ENCODE results near the gene GRID1. TPM values are rescaled to one million over a fixed set of nuclear protein-coding genes. Genes with fewer than 3 reads are reported as not detected.

GRID1 gene
- total RNA-seq, 4 donors from 2014 or later, result 0.03 to 2.7 (median 0.49) TPM

GRCh38 chr10:86330778-86331763 lies 35.5 kb downstream of the GRID1 start:
- Histone ChIP-seq H3K27ac (peak overlapping the region in 1 of 4 donors; percentile 21), H3K4me3 (no peak overlapping the region), H3K4me1 (peaks cover 0 to 30% (median 0%) of the 10 kb centered on the region in 3 donors), H3K9me3 (no peaks in the 10 kb centered on the region), H3K36me3 (no peaks in the 10 kb centered on the region), H3K27me3 (peaks cover 0 to 6% (median 0%) of the 10 kb centered on the region in 4 donors)
- 87 to 92% methylated on average over 6 to 8 of the region's 10 CpGs for WGBS, 2 donors
- no peak for TF ChIP-seq POLR2A (IDR thresholded peaks at IDR 0.05)
- intact Hi-C loops (cut with DNase I), result no loop called here
- no peak for DNase-seq

GRCh38 chr10:86329896-86330680 lies 36.5 kb downstream of the GRID1 start:
- no peak for TF ChIP-seq CTCF (IDR thresholded peaks at IDR 0.05)
- no peak for TF ChIP-seq POLR2A (IDR thresholded peaks at IDR 0.05)
- Histone ChIP-seq H3K27ac (no peak overlapping the region), H3K36me3 (no peaks in the 10 kb centered on the region), H3K9me3 (no peaks in the 10 kb centered on the region), H3K4me3 (no peak overlapping the region), H3K4me1 (peaks cover 0 to 26% (median 0%) of the 10 kb centered on the region in 3 donors), H3K27me3 (peaks cover 0 to 6% (median 0%) of the 10 kb centered on the region in 4 donors)
- WGBS, 2 donors, result 77 to 81% methylated on average over 5 to 7 of the region's 16 CpGs
- DNase-seq, result no peak
- intact Hi-C loops (cut with DNase I), result no loop called here

GRCh38 chr10:86329093-86329710 lies 37.4 kb downstream of the GRID1 start:
- DNase-seq, result no peak
- H3K27ac ChIP-seq, result no peak overlapping the region
- peaks cover 0 to 6% (median 0%) of the 10 kb centered on the region in 4 donors for H3K27me3 ChIP-seq
- H3K4me3 ChIP-seq, result no peak overlapping the region
- H3K36me3 ChIP-seq, result no peaks in the 10 kb centered on the region
- H3K9me3 ChIP-seq, result no peaks in the 10 kb centered on the region
- H3K4me1 ChIP-seq, result peaks cover 0 to 17% (median 0%) of the 10 kb centered on the region in 3 donors
- TF ChIP-seq CTCF (IDR thresholded peaks at IDR 0.05) (no peak), POLR2A (IDR thresholded peaks at IDR 0.05) (no peak)
- 56 to 78% methylated on average over 2 to 3 of the region's 7 CpGs for WGBS, 2 donors
- intact Hi-C loops (cut with DNase I), result no loop called here

- Histone ChIP-seq H3K4me1 (peaks cover 0 to 13% (median 0%) of the 10 kb centered on the region in 3 donors), H3K9me3 (no peaks in the 10 kb centered on the region), H3K27ac (no peak overlapping the region), H3K36me3 (no peaks in the 10 kb centered on the region), H3K4me3 (no peak overlapping the region), H3K27me3 (peaks cover 0 to 6% (median 0%) of the 10 kb centered on the region in 4 donors)
- intact Hi-C loops (cut with DNase I), result no loop called here
- WGBS, 2 donors, result 37 to 67% methylated on average over 7 of the region's 7 CpGs
- no peak for TF ChIP-seq POLR2A (IDR thresholded peaks at IDR 0.05)
- no peak for TF ChIP-seq CTCF (IDR thresholded peaks at IDR 0.05)
- no peak for DNase-seq
Measured at GRCh38 chr10:86327954-86328725, 38.5 kb downstream of the GRID1 start.

GRCh38 chr10:86325158-86325557 lies 41.4 kb downstream of the GRID1 start:
- H3K27ac ChIP-seq, result no peak overlapping the region
- H3K27me3 ChIP-seq, result no peaks in the 10 kb centered on the region
- H3K4me3 ChIP-seq, result no peak overlapping the region
- no peaks in the 10 kb centered on the region for H3K9me3 ChIP-seq
- TF ChIP-seq CTCF (IDR thresholded peaks at IDR 0.05) (peak in 1 of 6 experiments; percentile 5), POLR2A (IDR thresholded peaks at IDR 0.05) (no peak)
- H3K36me3 ChIP-seq, result no peaks in the 10 kb centered on the region
- DNase-seq, result no peak
- no peaks in the 10 kb centered on the region for H3K4me1 ChIP-seq
- intact Hi-C loops (cut with DNase I), result no loop called here
- 64 to 72% methylated on average over 5 of the region's 5 CpGs for WGBS, 2 donors

Data from esophagus squamous epithelium (tissue), 5 donors.